CD4-positive, alpha-beta memory T cell (primary cell): ENCODE measurements around the gene KCTD21. TPM values are rescaled to one million over a fixed set of nuclear protein-coding genes. Genes with fewer than 3 reads are reported as not detected.

Experiments
- CTCF ChIA-PET: fragments of 350-600 bp; sonication (Branson Sonifier 250); formaldehyde crosslinking; loops from one replicate; lab custom pipeline; 2021; ENCODE audit warnings: inconsistent platforms; ENCODE audit not compliant: partially characterized antibody; lab: Charles Lee
- POLR2A ChIA-PET: fragments of 350-600 bp; sonication (Branson Sonifier 250); formaldehyde crosslinking; loops from one replicate; lab custom pipeline; 2021; ENCODE audit not compliant: partially characterized antibody; lab: Charles Lee
- DNase-seq, 5 donors: peaks; one replicate each; pipeline versions ENCODE4 v3.0.0 to v3.0.0-alpha.2; 2020 to 2022; ENCODE audit warnings: mixed read lengths in 1 of 5
- H3K27ac ChIP-seq: one replicate; pipeline ENCODE4 v1.7.0; 2013; ENCODE audit warnings: low read depth, low read length
- H3K27me3 ChIP-seq: 2 replicates; pipeline ENCODE4 v1.7.0; 2013; ENCODE audit warnings: mild to moderate bottlenecking, low read length, moderate library complexity; ENCODE audit not compliant: insufficient read depth
- H3K36me3 ChIP-seq: 2 replicates; pipeline ENCODE4 v1.7.0; 2013; ENCODE audit warnings: mild to moderate bottlenecking, low read length, moderate library complexity; ENCODE audit not compliant: insufficient read depth
- H3K4me1 ChIP-seq: 2 replicates; pipeline ENCODE4 v1.7.0; 2013; ENCODE audit warnings: mild to moderate bottlenecking, low read length, moderate library complexity; ENCODE audit not compliant: insufficient read depth
- H3K4me3 ChIP-seq, 2 donors: one replicate each; pipeline ENCODE4 v1.7.0; 2013; ENCODE audit warnings: low read length in 2 of 2, mild to moderate bottlenecking in 1 of 2
- H3K9me3 ChIP-seq, 2 donors: one replicate each; pipeline ENCODE4 v1.7.0; 2013; ENCODE audit warnings: low read length in 2 of 2, control low read depth in 1 of 2; ENCODE audit not compliant: control insufficient read depth in 1 of 2
- H3K27ac Mint-ChIP-seq, 7 donors: one replicate each; pipeline ENCODE4 v1.8.0; 2020 to 2021; ENCODE audit warnings: mixed read lengths in 7 of 7, mild to moderate bottlenecking in 6 of 7, inconsistent platforms in 3 of 7, moderate library complexity in 3 of 7
- H3K27me3 Mint-ChIP-seq, 2 donors: one replicate each; pipeline ENCODE4 v1.8.0; 2020 to 2021; ENCODE audit warnings: mixed read lengths in 2 of 2
- H3K36me3 Mint-ChIP-seq, 2 donors: one replicate each; pipeline ENCODE4 v1.8.0; 2020 to 2021; ENCODE audit warnings: mixed read lengths in 2 of 2, inconsistent platforms in 1 of 2, mild to moderate bottlenecking in 1 of 2
- H3K4me1 Mint-ChIP-seq, 4 donors: one replicate each; pipeline ENCODE4 v1.8.0; 2020 to 2021; ENCODE audit warnings: mixed read lengths in 4 of 4, mild to moderate bottlenecking in 1 of 4
- H3K4me3 Mint-ChIP-seq, 8 donors: one replicate each; pipeline ENCODE4 v1.8.0; 2020 to 2021; ENCODE audit warnings: mixed read lengths in 8 of 8, mild to moderate bottlenecking in 7 of 8, moderate library complexity in 6 of 8, inconsistent platforms in 3 of 8
- H3K9me3 Mint-ChIP-seq, 8 donors: one replicate each; pipeline ENCODE4 v1.8.0; 2020 to 2021; ENCODE audit warnings: mixed read lengths in 8 of 8, mild to moderate bottlenecking in 5 of 8, inconsistent platforms in 3 of 8, moderate library complexity in 1 of 8
- intact Hi-C: fragments of 100-400 bp; cut with micrococcal nuclease; formaldehyde crosslinking; loops from one replicate; pipeline ENCODE4 v1.15.1; 2023
- polyA plus RNA-seq, 2 donors: library from polyadenylated mRNA; unstranded; fragments of 300-500 nt; fragmentation: Illumina TruSeq; gene quantifications; one replicate each; pipeline ENCODE4 v1.2.3, GENCODE V29; 2021
- total RNA-seq, 2 experiments: library from RNA; stranded (reverse); gene quantifications; one replicate each; pipeline ENCODE4 v1.2.3, GENCODE V29; 2021

KCTD21 gene
- total and polyA plus RNA-seq, 4 experiments from 2014 or later: 0.88 to 8.6 (median 5.3) TPM

GRCh38 chr11:78203184-78203583, 14.8 kb upstream of the KCTD21 start:
- peaks cover 39% of the 10 kb centered on the region for H3K4me1 ChIP-seq
- no peaks in the 10 kb centered on the region for H3K36me3 ChIP-seq
- H3K9me3 ChIP-seq: no peaks in the 10 kb centered on the region
- DNase-seq: peak; percentile 73 to 93 (median 80)
- no peaks in the 10 kb centered on the region for H3K27me3 Mint-ChIP-seq
- CTCF ChIA-PET: interaction anchor here (0.6 to 1.6 kb wide), 5 partner anchors 10 to 215 kb away, joined by 3 to 6 read pairs (median 4); partner anchors contain the start of genes ALG8 and GAB2
- peaks cover 31 to 54% (median 33%) of the 10 kb centered on the region in 4 donors for H3K4me1 Mint-ChIP-seq
- no peaks in the 10 kb centered on the region for H3K27me3 ChIP-seq
- peak overlapping the region; percentile 91 to 99 (median 97) for H3K27ac Mint-ChIP-seq
- peak overlapping the region; percentile 41 to 54 for H3K4me3 ChIP-seq
- H3K9me3 Mint-ChIP-seq: no peaks in the 10 kb centered on the region
- H3K27ac ChIP-seq: peak overlapping the region; percentile 73
- H3K36me3 Mint-ChIP-seq: peaks cover 19% of the 10 kb centered on the region in 2 donors
- peak overlapping the region; percentile 81 to 94 (median 86) for H3K4me3 Mint-ChIP-seq
- POLR2A ChIA-PET: interaction anchor here (0.7 to 3.1 kb wide), 9 partner anchors 9 to 372 kb away, joined by 3 to 53 read pairs (median 5); partner anchors contain the start of genes ALG8, GAB2, KCTD21 and NARS2
- intact Hi-C loops: no loop called here

- CTCF ChIA-PET: interaction anchor here (0.7 to 1.6 kb wide), 5 partner anchors 9 to 215 kb away, joined by 3 to 6 read pairs (median 4); partner anchors contain the start of genes ALG8 and GAB2
Measured at GRCh38 chr11:78202733-78203167, 14.3 kb upstream of the KCTD21 start.

GRCh38 chr11:78201096-78201818, 12.8 kb upstream of the KCTD21 start:
- CTCF ChIA-PET: interaction anchor here (0.5 to 1.5 kb wide), 3 partner anchors 28 to 362 kb away, joined by 3 to 4 read pairs (median 4); partner anchors contain the start of gene ALG8
- peaks cover 14 to 17% of the 10 kb centered on the region in 2 donors for H3K36me3 Mint-ChIP-seq
- H3K4me3 ChIP-seq: no peak overlapping the region

More at GRCh38 chr11:78202733-78203167, 14.3 kb upstream of the KCTD21 start:
- peak overlapping the region; percentile 91 to 99 (median 97) for H3K27ac Mint-ChIP-seq
- H3K27me3 ChIP-seq: no peaks in the 10 kb centered on the region
- peaks cover 15 to 17% of the 10 kb centered on the region in 2 donors for H3K36me3 Mint-ChIP-seq
- H3K9me3 Mint-ChIP-seq: no peaks in the 10 kb centered on the region
- H3K4me1 ChIP-seq: peaks cover 39% of the 10 kb centered on the region
- H3K4me3 Mint-ChIP-seq: peak overlapping the region; percentile 81 to 94 (median 86)
- intact Hi-C loops: loop anchor here (1.0 kb wide), 2 partner anchors 14 to 63 kb away; partner anchors contain the start of genes ALG8, KCTD21 and USP35
- H3K27ac ChIP-seq: peak overlapping the region; percentile 73
- no peaks in the 10 kb centered on the region for H3K27me3 Mint-ChIP-seq
- H3K4me1 Mint-ChIP-seq: peaks cover 31 to 54% (median 33%) of the 10 kb centered on the region in 4 donors
- DNase-seq: peak; percentile 76 to 94 (median 79)
- POLR2A ChIA-PET: interaction anchor here (0.7 to 3.1 kb wide), 10 partner anchors 9 to 372 kb away, joined by 3 to 53 read pairs (median 5); partner anchors contain the start of genes ALG8, GAB2, KCTD21 and NARS2
- H3K36me3 ChIP-seq: no peaks in the 10 kb centered on the region
- peak overlapping the region; percentile 41 to 54 for H3K4me3 ChIP-seq
- no peaks in the 10 kb centered on the region for H3K9me3 ChIP-seq

GRCh38 chr11:78200553-78200952, 12.1 kb upstream of the KCTD21 start:
- no peak overlapping the region for H3K4me3 ChIP-seq
- ChIA-PET POLR2A (interaction anchor here (0.6 to 1.7 kb wide), 3 partner anchors 12 to 206 kb away, joined by 3 to 4 read pairs (median 3); partner anchors contain the start of genes INTS4, KCTD21 and USP35), CTCF (interaction anchor here (1.5 kb wide), 1 partner anchor 28 kb away, joined by 4 read pairs; no protein-coding TSS in a partner anchor)
- H3K4me1 ChIP-seq: peaks cover 39% of the 10 kb centered on the region
- H3K36me3 ChIP-seq: no peaks in the 10 kb centered on the region
- H3K36me3 Mint-ChIP-seq: peaks cover 14 to 19% of the 10 kb centered on the region in 2 donors
- H3K27me3 ChIP-seq: no peaks in the 10 kb centered on the region
- no peaks in the 10 kb centered on the region for H3K9me3 Mint-ChIP-seq
- no peaks in the 10 kb centered on the region for H3K9me3 ChIP-seq
- peaks cover 31 to 50% (median 33%) of the 10 kb centered on the region in 4 donors for H3K4me1 Mint-ChIP-seq
- H3K27ac ChIP-seq: no peak overlapping the region
- intact Hi-C loops: no loop called here
- no peaks in the 10 kb centered on the region for H3K27me3 Mint-ChIP-seq
- peak overlapping the region in 5 of 7 donors; percentile 42 to 99 (median 96) for H3K27ac Mint-ChIP-seq
- no peak for DNase-seq
- no peak overlapping the region for H3K4me3 Mint-ChIP-seq

More at GRCh38 chr11:78201096-78201818, 12.8 kb upstream of the KCTD21 start:
- H3K27ac ChIP-seq: peak overlapping the region; percentile 73
- H3K36me3 ChIP-seq: no peaks in the 10 kb centered on the region
- Mint-ChIP-seq H3K27ac (peak overlapping the region; percentile 91 to 99 (median 97)), H3K9me3 (no peaks in the 10 kb centered on the region), H3K4me1 (peaks cover 31 to 51% (median 33%) of the 10 kb centered on the region in 4 donors), H3K4me3 (peak overlapping the region in 7 of 8 donors; percentile 15 to 94 (median 86)), H3K27me3 (no peaks in the 10 kb centered on the region)
- no peaks in the 10 kb centered on the region for H3K9me3 ChIP-seq
- H3K4me1 ChIP-seq: peaks cover 39% of the 10 kb centered on the region
- no peak for DNase-seq
- POLR2A ChIA-PET: interaction anchor here (0.8 to 3.1 kb wide), 5 partner anchors 12 to 363 kb away, joined by 3 to 53 read pairs (median 4); partner anchors contain the start of genes GAB2, INTS4, KCTD21 and USP35
- H3K27me3 ChIP-seq: no peaks in the 10 kb centered on the region
- intact Hi-C loops: no loop called here

- Mint-ChIP-seq H3K27me3 (no peaks in the 10 kb centered on the region), H3K4me3 (no peak overlapping the region), H3K9me3 (no peaks in the 10 kb centered on the region), H3K27ac (peak overlapping the region in 6 of 7 donors; percentile 25 to 83 (median 64)), H3K4me1 (peaks cover 31 to 49% (median 34%) of the 10 kb centered on the region in 4 donors), H3K36me3 (peaks cover 14 to 17% of the 10 kb centered on the region in 2 donors)
- ChIA-PET CTCF (interaction anchor here (1.5 kb wide), 1 partner anchor 29 kb away, joined by 4 read pairs; no protein-coding TSS in a partner anchor), POLR2A (interaction anchor here (0.6 to 1.7 kb wide), 4 partner anchors 11 to 205 kb away, joined by 3 to 4 read pairs (median 3); partner anchors contain the start of genes INTS4, KCTD21 and USP35)
- H3K27ac ChIP-seq: no peak overlapping the region
- H3K36me3 ChIP-seq: no peaks in the 10 kb centered on the region
- intact Hi-C loops: no loop called here
- no peak overlapping the region for H3K4me3 ChIP-seq
- no peaks in the 10 kb centered on the region for H3K27me3 ChIP-seq
- no peaks in the 10 kb centered on the region for H3K9me3 ChIP-seq
- DNase-seq: no peak
- peaks cover 39% of the 10 kb centered on the region for H3K4me1 ChIP-seq
Measured at GRCh38 chr11:78200061-78200460, 11.6 kb upstream of the KCTD21 start.

GRCh38 chr11:78199653-78200015, 11.2 kb upstream of the KCTD21 start:
- Histone ChIP-seq H3K36me3 (no peaks in the 10 kb centered on the region), H3K27ac (no peak overlapping the region), H3K27me3 (no peaks in the 10 kb centered on the region), H3K4me3 (no peak overlapping the region), H3K4me1 (peaks cover 37% of the 10 kb centered on the region), H3K9me3 (no peaks in the 10 kb centered on the region)
- intact Hi-C loops: no loop called here
- POLR2A ChIA-PET: interaction anchor here (1.3 kb wide), 1 partner anchor 11 kb away, joined by 3 read pairs; the partner anchor contains the start of gene USP35
- CTCF ChIA-PET: interaction anchor here (1.5 kb wide), 1 partner anchor 29 kb away, joined by 4 read pairs; no protein-coding TSS in a partner anchor
- no peaks in the 10 kb centered on the region for H3K27me3 Mint-ChIP-seq
- H3K4me1 Mint-ChIP-seq: peaks cover 27 to 46% (median 35%) of the 10 kb centered on the region in 4 donors
- no peak overlapping the region for H3K4me3 Mint-ChIP-seq
- H3K27ac Mint-ChIP-seq: peak overlapping the region in 4 of 7 donors; percentile 25 to 83 (median 62)
- no peak for DNase-seq
- no peaks in the 10 kb centered on the region for H3K9me3 Mint-ChIP-seq
- H3K36me3 Mint-ChIP-seq: peaks cover 17% of the 10 kb centered on the region in 2 donors
